GM12873 (cell line): ENCODE results near the gene BFSP2.

Experiments used
- CTCF ChIP-seq: IDR thresholded peaks from 2 replicates; pipeline ENCODE4 v1.5.1; 2012; ENCODE audit warnings: low read depth, mild to moderate bottlenecking, moderate library complexity, low read length, control low read depth; ENCODE audit not compliant: insufficient read depth; ENCODE audit errors: missing control alignments

The BFSP2 gene

GRCh38 chr3:133457465-133458067 lies 57.7 kb downstream of the BFSP2 start:
- peak; percentile 36 for TF ChIP-seq CTCF

- TF ChIP-seq CTCF = no peak
Measured at GRCh38 chr3:133459400-133459799, 59.5 kb downstream of the BFSP2 start.

- no peak for TF ChIP-seq CTCF
Measured at GRCh38 chr3:133460809-133461208, 61.0 kb downstream of the BFSP2 start.

GRCh38 chr3:133461291-133461690 lies 61.4 kb downstream of the BFSP2 start:
- no peak for TF ChIP-seq CTCF

GRCh38 chr3:133463347-133463860 lies 63.5 kb downstream of the BFSP2 start:
- TF ChIP-seq CTCF = no peak

- peak; percentile 28 for TF ChIP-seq CTCF
Measured at GRCh38 chr3:133464573-133464972, 64.7 kb downstream of the BFSP2 start.

GRCh38 chr3:133466531-133467386 lies 66.9 kb downstream of the BFSP2 start:
- TF ChIP-seq CTCF = no peak
